ENCODE measurements around the gene SELE.
A peak's percentile ranks its signal among the peaks of the same experiment; 100 is the strongest.

SELE gene

GRCh38 chr1:169741666-169742394, 8.0 kb upstream of the SELE start (continued):
- TF ChIP-seq PRDM2 (tag by site-specific recombination; IDR thresholded peaks at IDR 0.05; ENCODE audit: borderline replicate concordance) (no peak), ZNF324 (tag by site-specific recombination; IDR thresholded peaks at IDR 0.05) (no peak), ZBTB10 (tag by site-specific recombination; IDR thresholded peaks at IDR 0.05) (no peak), ZNF629 (tag by site-specific recombination; IDR thresholded peaks at IDR 0.05) (peak; percentile 31; the same call in 1 of the 2 replicates), ZNF138 (tag by site-specific recombination; IDR thresholded peaks at IDR 0.05; ENCODE audit: borderline replicate concordance) (no peak), ZNF707 (tag by site-specific recombination; IDR thresholded peaks at IDR 0.05) (no peak), ZNF654 (tag by site-specific recombination; IDR thresholded peaks at IDR 0.05; ENCODE audit: low read depth) (no peak), ZNF112 (tag by site-specific recombination; IDR thresholded peaks at IDR 0.05) (no peak), ZNF280C (tag by site-specific recombination; IDR thresholded peaks at IDR 0.05) (no peak), ZNF302 (tag by site-specific recombination; IDR thresholded peaks at IDR 0.05; ENCODE audit: low read depth) (no peak), ZFP3 (tag by site-specific recombination; IDR thresholded peaks at IDR 0.05; ENCODE audit: low read depth) (no peak), ZNF48 (tag by site-specific recombination; IDR thresholded peaks at IDR 0.05) (no peak), SCRT2 (tag by site-specific recombination; IDR thresholded peaks at IDR 0.05) (0 out of 2 replicates have a peak, but pooled peaks have one; percentile 29), ZNF768 (tag by site-specific recombination; IDR thresholded peaks at IDR 0.05) (no peak), ZNF148 (tag by site-specific recombination; IDR thresholded peaks at IDR 0.05; ENCODE audit: borderline replicate concordance) (no peak), ZNF513 (tag by site-specific recombination; IDR thresholded peaks at IDR 0.05) (no peak), IKZF3 (tag by site-specific recombination; IDR thresholded peaks at IDR 0.05) (no peak), ZNF362 (tag by site-specific recombination; IDR thresholded peaks at IDR 0.05) (no peak), ZNF221 (tag by site-specific recombination; IDR thresholded peaks at IDR 0.05; ENCODE audit: borderline replicate concordance) (no peak), GLIS1 (tag by site-specific recombination; IDR thresholded peaks at IDR 0.05) (peak; percentile 67), ZNF214 (tag by site-specific recombination; IDR thresholded peaks at IDR 0.05; ENCODE audit: borderline replicate concordance) (no peak), ZSCAN23 (tag by site-specific recombination; IDR thresholded peaks at IDR 0.05) (no peak)
